ENCODE results near the gene GRIK4. TPM values are rescaled to one million over a fixed set of nuclear protein-coding genes. Genes with fewer than 3 reads are reported as not detected.

GRIK4 gene
- total and polyA plus RNA-seq, 2 donors (not counting 1 experiment from before 2014, with no cell fraction given) = 0.12 to 0.27 TPM

DNA sequence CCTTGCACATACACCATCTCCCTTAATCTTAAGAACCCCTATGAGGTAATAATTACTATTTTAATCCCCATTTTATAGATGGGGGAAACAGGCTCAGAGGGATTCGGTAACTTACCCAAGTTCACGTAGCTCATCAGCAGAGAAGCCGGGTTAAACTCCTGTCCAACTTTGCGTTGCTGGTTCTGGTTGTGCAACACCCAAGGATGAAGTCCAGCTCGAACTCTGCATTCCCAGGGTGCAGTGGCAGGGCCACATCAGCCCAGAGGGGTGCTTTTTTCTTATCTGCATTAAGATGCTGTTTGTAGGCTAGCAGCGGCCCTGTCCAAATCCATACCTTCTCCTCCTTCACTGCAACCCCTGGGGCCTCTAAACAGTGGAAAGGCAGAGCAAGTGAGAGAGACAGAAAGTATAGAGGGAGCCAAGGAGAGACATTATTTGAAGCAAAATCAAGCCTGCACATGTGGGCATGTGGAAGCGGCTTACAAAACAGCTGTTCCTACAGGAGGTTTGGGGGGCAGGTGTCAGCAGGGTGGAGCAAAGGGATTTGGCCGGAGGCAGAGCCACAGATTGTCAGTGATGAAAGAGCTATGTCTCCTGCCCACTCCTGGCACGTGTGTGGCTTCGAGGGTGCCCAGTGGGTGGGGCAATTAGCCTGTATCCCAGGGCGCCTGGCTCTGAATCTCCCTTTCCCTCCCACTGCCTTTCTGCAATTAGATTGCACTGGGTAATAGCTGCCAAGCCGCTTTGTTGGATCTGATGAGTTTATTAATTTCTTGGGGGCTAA lies 382.8 kb downstream of the GRIK4 start:
- no peak overlapping the region for H3K27ac Mint-ChIP-seq
- 88% methylated on average over 8 of the region's 12 CpGs for WGBS (ENCODE audit: insufficient coverage)

More for the DNA sequence above, 382.8 kb downstream of the GRIK4 start:
- intact Hi-C loops (cut with micrococcal nuclease) = no loop called here
- Histone ChIP-seq H3K36me3 (replicated peaks in 1 of 2; ENCODE audit: control extremely low read depth in 1 of 2, control insufficient read depth in 1 of 2, extremely low read depth in 1 of 2, insufficient read depth in 2 of 2, low read length in 1 of 2) (no peaks in the 10 kb centered on the region), H3K4me2 (replicated peaks; ENCODE audit: low read depth, low read length, poor library complexity, severe bottlenecking) (no peak overlapping the region), H3K9ac (ENCODE audit: low read length) (no peak overlapping the region), H3K9me3 (ENCODE audit: control extremely low read depth in 1 of 3, control insufficient read depth in 2 of 3, insufficient read depth in 1 of 3, low read length in 2 of 3) (no peaks in the 10 kb centered on the region), H3K27me3 (replicated peaks in 1 of 4; ENCODE audit: control extremely low read depth in 1 of 4, control insufficient read depth in 3 of 4, insufficient read depth in 4 of 4, low read length in 3 of 4) (no peaks in the 10 kb centered on the region), H2AFZ (ENCODE audit: insufficient read depth, low read depth, low read length, poor library complexity, severe bottlenecking) (no peak overlapping the region), H4K20me1 (ENCODE audit: control insufficient read depth, insufficient read depth, low read length, poor library complexity, severe bottlenecking) (no peaks in the 10 kb centered on the region), H3K4me1 (ENCODE audit: control insufficient read depth in 2 of 2, insufficient read depth in 2 of 2, low read length in 2 of 2) (no peaks in the 10 kb centered on the region), H3K4me3 (ENCODE audit: control extremely low read depth in 1 of 5, extremely low read depth in 1 of 5, insufficient read depth in 1 of 5, low read depth in 2 of 5, low read length in 4 of 5) (no peak overlapping the region), H3K79me2 (ENCODE audit: control insufficient read depth, insufficient read depth, low read length) (no peaks in the 10 kb centered on the region), H3K27ac (ENCODE audit: low read length in 2 of 2) (no peak overlapping the region)
- TF ChIP-seq CTCF (IDR thresholded peaks at IDR 0.05) (no peak), EZH2 (IDR thresholded peaks at IDR 0.05; ENCODE audit: borderline replicate concordance, insufficient read depth, low read depth, low read length, poor library complexity, severe bottlenecking) (no peak)
- ChIA-PET POLR2A (no interaction called here), CTCF (no interaction called here)
- Mint-ChIP-seq H3K4me1 (no peaks in the 10 kb centered on the region), H3K9me3 (ENCODE audit: insufficient read depth) (no peaks in the 10 kb centered on the region), H3K4me3 (no peak overlapping the region), H3K27me3 (peaks cover 9% of the 10 kb centered on the region)
- DNase-seq (no peak), ATAC-seq (ENCODE audit: low read depth) (no peak)
